ENCODE measurements around the gene KHDC4.

The KHDC4 gene

GRCh38 chr1:155970531-155971167 lies 36.4 kb upstream of the KHDC4 start:
- peak; percentile 36 for DNase-seq (ENCODE audit: low spot score)

GRCh38 chr1:155969377-155969791 lies 35.2 kb upstream of the KHDC4 start:
- no peak for DNase-seq (ENCODE audit: low spot score)

- DNase-seq (ENCODE audit: low spot score), result no peak
These were observed 34.5 kb upstream of the KHDC4 start for GRCh38 chr1:155968670-155969069.

GRCh38 chr1:155968051-155968400 lies 33.8 kb upstream of the KHDC4 start:
- DNase-seq (ENCODE audit: low spot score), result no peak

GRCh38 chr1:155967341-155968050 lies 33.3 kb upstream of the KHDC4 start:
- DNase-seq (ENCODE audit: low spot score), result no peak

GRCh38 chr1:155966750-155967149 lies 32.5 kb upstream of the KHDC4 start:
- no peak for DNase-seq (ENCODE audit: low spot score)

GRCh38 chr1:155966135-155966534 lies 31.9 kb upstream of the KHDC4 start:
- no peak for DNase-seq (ENCODE audit: low spot score)

GRCh38 chr1:155964193-155964592 lies 30.0 kb upstream of the KHDC4 start:
- DNase-seq (ENCODE audit: low spot score), result no peak

- no peak for DNase-seq (ENCODE audit: low spot score)
These were observed 28.5 kb upstream of the KHDC4 start for GRCh38 chr1:155962599-155963211.

GRCh38 chr1:155961937-155962336 lies 27.7 kb upstream of the KHDC4 start:
- no peak for DNase-seq (ENCODE audit: low spot score)

GRCh38 chr1:155960081-155960745 lies 26.0 kb upstream of the KHDC4 start:
- DNase-seq (ENCODE audit: low spot score), result no peak

- DNase-seq (ENCODE audit: low spot score), result no peak
These were observed 23.2 kb upstream of the KHDC4 start for GRCh38 chr1:155957411-155957915.

GRCh38 chr1:155954645-155955044 lies 20.4 kb upstream of the KHDC4 start:
- DNase-seq (ENCODE audit: low spot score), result no peak

GRCh38 chr1:155952505-155952890 lies 18.3 kb upstream of the KHDC4 start:
- no peak for DNase-seq (ENCODE audit: low spot score)

GRCh38 chr1:155951753-155952504 lies 17.7 kb upstream of the KHDC4 start:
- DNase-seq (ENCODE audit: low spot score), result no peak

GRCh38 chr1:155950829-155951228 lies 16.6 kb upstream of the KHDC4 start:
- DNase-seq (ENCODE audit: low spot score), result no peak

GRCh38 chr1:155947741-155948140 lies 13.5 kb upstream of the KHDC4 start:
- DNase-seq (ENCODE audit: low spot score), result no peak

GRCh38 chr1:155947292-155947691 lies 13.1 kb upstream of the KHDC4 start:
- DNase-seq (ENCODE audit: low spot score), result no peak

- DNase-seq (ENCODE audit: low spot score), result no peak
These were observed 12.5 kb upstream of the KHDC4 start for GRCh38 chr1:155946633-155947219.

- DNase-seq (ENCODE audit: low spot score), result no peak
These were observed 10.2 kb upstream of the KHDC4 start for GRCh38 chr1:155944444-155944799.

- no peak for DNase-seq (ENCODE audit: low spot score)
These were observed 8.4 kb upstream of the KHDC4 start for GRCh38 chr1:155942578-155943141.
